ENCODE results near the gene SMIM13.

Gene SMIM13

DNA sequence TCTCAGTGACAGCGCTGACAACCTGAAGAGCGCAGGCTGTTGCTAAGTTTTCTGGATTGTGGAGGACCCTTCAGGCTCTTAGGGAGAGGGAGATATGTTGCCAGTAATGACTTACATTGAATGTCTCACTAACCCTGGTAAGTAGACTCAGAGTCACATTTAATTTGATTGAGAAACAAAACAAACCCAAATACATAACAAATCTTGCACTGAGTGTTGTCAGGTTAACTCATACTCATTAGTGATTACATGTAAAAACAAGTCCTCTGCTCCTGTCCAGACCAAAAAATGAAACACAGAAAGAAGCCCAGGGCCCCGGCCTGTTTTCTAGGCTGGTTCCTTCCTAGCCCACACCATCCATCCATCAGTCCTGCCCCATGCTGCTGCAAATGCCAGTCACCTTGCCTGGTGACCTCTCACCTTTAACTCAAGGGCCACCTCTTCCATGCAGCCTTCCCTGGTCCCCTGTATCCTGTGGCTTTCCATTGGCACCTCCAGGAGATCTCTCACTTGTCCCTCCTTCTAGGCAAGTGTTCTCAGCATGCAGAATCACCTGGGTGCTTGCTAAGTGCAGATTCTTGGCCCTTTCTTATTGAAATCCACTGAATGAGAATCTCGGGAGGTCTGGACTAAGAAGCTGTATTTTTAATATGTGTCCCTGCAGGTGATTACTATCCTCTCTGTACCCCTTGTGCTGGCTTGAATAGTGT lies 52.6 kb downstream of the SMIM13 start:
- Mint-ChIP-seq H3K27ac (no peak overlapping the region), H3K4me1 (ENCODE audit: low read depth) (no peaks in the 10 kb centered on the region), H3K27me3 (no peaks in the 10 kb centered on the region), H3K36me3 (no peaks in the 10 kb centered on the region), H3K4me3 (no peak overlapping the region), H3K9me3 (ENCODE audit: low read depth) (no peaks in the 10 kb centered on the region)

DNA sequence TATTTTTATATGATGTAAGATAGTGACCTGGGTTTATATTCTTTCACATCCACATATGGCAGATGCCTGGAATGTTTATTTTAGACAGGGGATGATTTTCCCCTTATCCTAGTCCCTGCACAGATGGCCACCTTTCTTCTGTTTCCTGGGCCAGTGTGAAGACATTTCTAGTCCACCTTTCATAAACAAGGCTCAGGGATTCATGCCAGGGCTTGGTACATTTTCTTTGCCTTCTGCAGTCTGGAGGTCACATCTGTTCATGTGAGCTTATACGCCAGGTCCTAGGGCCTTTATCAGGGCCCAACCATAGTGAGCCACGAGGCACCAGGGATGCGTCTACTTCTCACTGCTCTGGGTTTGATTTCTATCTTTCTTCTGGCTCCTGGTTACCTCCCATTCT lies 55.9 kb downstream of the SMIM13 start:
- Mint-ChIP-seq H3K27me3 (peaks cover 2% of the 10 kb centered on the region), H3K9me3 (ENCODE audit: low read depth) (no peaks in the 10 kb centered on the region), H3K4me1 (ENCODE audit: low read depth) (peaks cover 5% of the 10 kb centered on the region), H3K27ac (no peak overlapping the region), H3K4me3 (no peak overlapping the region), H3K36me3 (no peaks in the 10 kb centered on the region)

DNA sequence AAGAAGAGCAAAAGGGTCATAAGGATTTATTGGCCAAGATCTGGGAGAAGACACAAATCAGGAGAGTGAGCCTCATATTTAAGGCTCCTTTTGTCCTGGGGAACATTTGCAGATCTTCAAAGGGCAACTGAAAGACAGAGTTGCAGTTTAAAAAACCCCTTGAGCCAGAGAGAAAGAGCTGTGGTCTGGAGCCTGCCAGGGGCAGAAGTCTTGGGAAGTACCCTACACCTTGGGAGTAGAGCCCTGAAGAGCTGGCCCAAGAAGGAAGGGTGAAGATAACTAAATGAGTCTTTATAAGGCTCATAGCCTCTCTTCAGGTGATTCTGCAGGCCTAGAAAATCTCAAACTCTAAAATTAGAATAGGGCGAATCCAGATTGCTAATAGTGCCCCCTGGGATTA lies 57.9 kb downstream of the SMIM13 start:
- peaks cover 5% of the 10 kb centered on the region for H3K4me1 Mint-ChIP-seq (ENCODE audit: low read depth)
- H3K27me3 Mint-ChIP-seq = peaks cover 8% of the 10 kb centered on the region
- no peak overlapping the region for H3K27ac Mint-ChIP-seq
- H3K9me3 Mint-ChIP-seq (ENCODE audit: low read depth) = peaks cover 4% of the 10 kb centered on the region
- no peak overlapping the region for H3K4me3 Mint-ChIP-seq
- H3K36me3 Mint-ChIP-seq = peaks cover 7% of the 10 kb centered on the region

- H3K4me3 Mint-ChIP-seq = no peak overlapping the region
Measured at GRCh38 chr6:11152581-11152980, 58.9 kb downstream of the SMIM13 start.

GRCh38 chr6:11153447-11153846 lies 59.8 kb downstream of the SMIM13 start:
- peaks cover 5% of the 10 kb centered on the region for H3K4me1 Mint-ChIP-seq (ENCODE audit: low read depth)
- peaks cover 7% of the 10 kb centered on the region for H3K36me3 Mint-ChIP-seq
- peak overlapping the region; percentile 87 for H3K4me3 Mint-ChIP-seq
- H3K27ac Mint-ChIP-seq = no peak overlapping the region
- peaks cover 8% of the 10 kb centered on the region for H3K27me3 Mint-ChIP-seq
- peaks cover 5% of the 10 kb centered on the region for H3K9me3 Mint-ChIP-seq (ENCODE audit: low read depth)

More at GRCh38 chr6:11152581-11152980, 58.9 kb downstream of the SMIM13 start:
- Mint-ChIP-seq H3K4me1 (ENCODE audit: low read depth) (peaks cover 5% of the 10 kb centered on the region), H3K9me3 (ENCODE audit: low read depth) (peaks cover 5% of the 10 kb centered on the region), H3K27me3 (peaks cover 8% of the 10 kb centered on the region), H3K27ac (no peak overlapping the region), H3K36me3 (peaks cover 7% of the 10 kb centered on the region)

- H3K27me3 Mint-ChIP-seq = peaks cover 8% of the 10 kb centered on the region
- peaks cover 5% of the 10 kb centered on the region for H3K4me1 Mint-ChIP-seq (ENCODE audit: low read depth)
- peaks cover 5% of the 10 kb centered on the region for H3K9me3 Mint-ChIP-seq (ENCODE audit: low read depth)
- no peak overlapping the region for H3K27ac Mint-ChIP-seq
- H3K36me3 Mint-ChIP-seq = peaks cover 7% of the 10 kb centered on the region
- H3K4me3 Mint-ChIP-seq = no peak overlapping the region
Measured at GRCh38 chr6:11155589-11155988, 62.0 kb downstream of the SMIM13 start.

DNA sequence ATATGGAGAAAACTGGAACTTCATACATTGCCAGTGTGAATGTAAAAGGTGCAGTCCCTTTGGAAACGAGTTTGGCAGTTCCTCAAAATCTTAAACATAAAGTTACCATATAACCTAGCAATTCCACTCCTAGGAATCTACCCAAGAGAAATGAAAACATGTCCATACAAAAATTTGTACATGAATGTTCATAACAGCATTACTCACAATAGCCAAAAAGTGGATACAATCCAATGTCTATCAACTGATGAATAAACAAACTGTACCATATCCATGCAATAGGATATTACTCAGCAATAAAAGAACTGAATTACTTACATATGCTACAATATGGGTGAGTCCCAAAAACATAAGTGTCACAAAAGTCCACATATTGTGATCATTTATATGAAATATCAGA lies 66.6 kb downstream of the SMIM13 start:
- peaks cover 3% of the 10 kb centered on the region for H3K27me3 Mint-ChIP-seq
- H3K4me3 Mint-ChIP-seq = no peak overlapping the region
- peaks cover 5% of the 10 kb centered on the region for H3K9me3 Mint-ChIP-seq (ENCODE audit: low read depth)
- peaks cover 6% of the 10 kb centered on the region for H3K36me3 Mint-ChIP-seq
- no peak overlapping the region for H3K27ac Mint-ChIP-seq
- H3K4me1 Mint-ChIP-seq (ENCODE audit: low read depth) = peaks cover 6% of the 10 kb centered on the region

- H3K9me3 Mint-ChIP-seq (ENCODE audit: low read depth) = peaks cover 3% of the 10 kb centered on the region
- H3K27ac Mint-ChIP-seq = no peak overlapping the region
- no peaks in the 10 kb centered on the region for H3K27me3 Mint-ChIP-seq
- H3K36me3 Mint-ChIP-seq = peaks cover 3% of the 10 kb centered on the region
- no peak overlapping the region for H3K4me3 Mint-ChIP-seq
- peaks cover 10% of the 10 kb centered on the region for H3K4me1 Mint-ChIP-seq (ENCODE audit: low read depth)
Measured at GRCh38 chr6:11161031-11161956, 67.7 kb downstream of the SMIM13 start.

DNA sequence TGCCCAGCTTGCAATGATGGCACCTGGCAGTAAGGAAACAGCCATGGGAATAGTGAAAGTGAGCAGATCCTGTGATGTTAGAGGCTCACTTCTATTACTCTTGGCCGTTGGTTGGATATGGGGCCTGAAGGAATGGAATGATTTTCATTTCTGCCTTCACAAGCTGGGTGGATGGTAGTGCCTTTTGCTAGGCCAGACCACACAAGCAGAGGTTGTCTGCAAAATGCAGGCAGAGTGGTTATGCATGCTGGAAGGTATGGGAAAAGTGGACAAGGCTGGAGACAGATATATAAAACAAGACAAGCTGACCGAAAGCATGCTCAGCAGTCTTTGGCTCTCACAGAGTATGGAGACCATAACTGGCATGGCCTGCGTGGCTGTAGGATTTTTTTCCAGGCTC lies 68.6 kb downstream of the SMIM13 start:
- H3K27ac Mint-ChIP-seq = no peak overlapping the region
- no peak overlapping the region for H3K4me3 Mint-ChIP-seq
- H3K4me1 Mint-ChIP-seq (ENCODE audit: low read depth) = peaks cover 10% of the 10 kb centered on the region
- no peaks in the 10 kb centered on the region for H3K9me3 Mint-ChIP-seq (ENCODE audit: low read depth)
- H3K36me3 Mint-ChIP-seq = peaks cover 3% of the 10 kb centered on the region
- H3K27me3 Mint-ChIP-seq = no peaks in the 10 kb centered on the region

DNA sequence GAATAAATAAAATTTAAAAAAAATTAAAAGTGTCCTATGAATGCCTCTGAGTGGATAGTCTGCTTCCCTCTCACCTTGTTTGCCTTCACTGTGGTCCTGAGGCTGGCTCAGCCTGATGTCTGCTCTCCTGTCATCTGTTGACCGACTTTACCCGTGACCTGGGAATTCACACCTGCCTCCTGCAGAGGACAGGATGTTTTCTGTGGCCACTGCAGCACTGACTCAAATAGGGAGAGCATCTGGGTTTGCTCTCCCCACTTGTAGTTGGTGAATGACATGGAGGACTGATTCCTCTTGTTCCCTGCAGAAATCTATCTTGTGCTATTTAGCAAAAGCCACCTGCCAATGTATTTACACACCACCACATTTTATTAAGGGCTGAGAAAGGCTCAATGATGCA lies 70.3 kb downstream of the SMIM13 start:
- Mint-ChIP-seq H3K27me3 (no peaks in the 10 kb centered on the region), H3K9me3 (ENCODE audit: low read depth) (no peaks in the 10 kb centered on the region), H3K4me3 (no peak overlapping the region), H3K4me1 (ENCODE audit: low read depth) (peaks cover 10% of the 10 kb centered on the region), H3K36me3 (peaks cover 3% of the 10 kb centered on the region), H3K27ac (no peak overlapping the region)

GRCh38 chr6:11164717-11165646 lies 71.3 kb downstream of the SMIM13 start:
- no peak overlapping the region for H3K4me3 Mint-ChIP-seq

DNA sequence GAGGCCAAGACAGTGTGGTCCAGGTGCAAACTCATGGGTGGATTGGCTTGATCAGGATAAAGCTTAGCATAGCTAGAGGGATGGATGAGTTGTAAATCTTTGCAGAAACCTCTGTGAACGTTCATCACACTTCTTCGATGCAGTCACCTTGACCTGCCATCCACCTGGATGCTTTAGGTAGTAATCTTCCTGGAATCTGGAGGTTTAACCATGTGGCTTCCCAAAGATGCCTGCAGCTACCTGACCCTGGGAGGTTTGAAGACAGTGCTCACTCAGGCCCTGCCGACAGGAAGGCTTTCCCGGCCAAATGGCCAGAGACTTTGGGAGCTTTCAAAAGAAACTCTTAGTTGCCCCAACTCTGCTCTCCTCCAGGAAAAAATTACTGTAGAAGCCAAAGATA lies 73.3 kb downstream of the SMIM13 start:
- Mint-ChIP-seq H3K36me3 (peaks cover 3% of the 10 kb centered on the region), H3K9me3 (ENCODE audit: low read depth) (no peaks in the 10 kb centered on the region), H3K4me3 (no peak overlapping the region), H3K27me3 (no peaks in the 10 kb centered on the region), H3K27ac (no peak overlapping the region), H3K4me1 (ENCODE audit: low read depth) (peaks cover 10% of the 10 kb centered on the region)

More at GRCh38 chr6:11164717-11165646, 71.3 kb downstream of the SMIM13 start:
- Mint-ChIP-seq H3K9me3 (ENCODE audit: low read depth) (no peaks in the 10 kb centered on the region), H3K36me3 (peaks cover 3% of the 10 kb centered on the region), H3K4me1 (ENCODE audit: low read depth) (peaks cover 10% of the 10 kb centered on the region), H3K27me3 (no peaks in the 10 kb centered on the region), H3K27ac (no peak overlapping the region)

DNA sequence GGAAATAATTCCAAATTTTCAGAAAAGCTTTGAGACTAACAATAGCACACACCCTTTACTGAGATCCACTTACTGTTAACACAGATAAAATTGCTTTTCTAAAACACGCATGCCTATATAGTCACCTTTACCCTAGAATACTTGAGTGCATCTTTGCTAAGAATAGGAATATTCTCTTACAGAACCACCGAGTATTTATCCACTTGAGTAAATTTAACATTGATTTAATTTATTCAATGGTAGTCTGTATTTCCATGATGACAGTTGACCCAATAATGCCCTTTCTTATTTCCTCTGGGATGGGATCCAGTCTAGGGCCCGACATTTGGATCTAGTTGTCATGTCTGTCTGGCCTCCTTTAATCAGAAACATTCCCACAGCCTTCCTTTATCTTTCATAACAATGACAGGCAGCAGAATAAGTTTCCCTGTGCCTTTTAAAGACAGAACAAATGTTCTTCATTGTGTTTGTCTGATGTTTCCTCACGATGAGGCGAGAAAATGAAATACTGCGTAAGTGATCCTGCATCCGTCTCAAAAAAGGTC lies 74.5 kb downstream of the SMIM13 start:
- H3K4me3 Mint-ChIP-seq = no peak overlapping the region
- peaks cover 3% of the 10 kb centered on the region for H3K36me3 Mint-ChIP-seq
- H3K27ac Mint-ChIP-seq = no peak overlapping the region
- H3K4me1 Mint-ChIP-seq (ENCODE audit: low read depth) = peaks cover 20% of the 10 kb centered on the region
- no peaks in the 10 kb centered on the region for H3K27me3 Mint-ChIP-seq
- no peaks in the 10 kb centered on the region for H3K9me3 Mint-ChIP-seq (ENCODE audit: low read depth)

GRCh38 chr6:11171952-11172351 lies 78.3 kb downstream of the SMIM13 start:
- no peaks in the 10 kb centered on the region for H3K36me3 Mint-ChIP-seq
- H3K4me1 Mint-ChIP-seq (ENCODE audit: low read depth) = peaks cover 10% of the 10 kb centered on the region
- no peak overlapping the region for H3K27ac Mint-ChIP-seq
- no peaks in the 10 kb centered on the region for H3K27me3 Mint-ChIP-seq
- no peaks in the 10 kb centered on the region for H3K9me3 Mint-ChIP-seq (ENCODE audit: low read depth)
- no peak overlapping the region for H3K4me3 Mint-ChIP-seq
